ENCODE results near the gene ALDH6A1. TPM values are rescaled to one million over a fixed set of nuclear protein-coding genes. Genes with fewer than 3 reads are reported as not detected.

Gene ALDH6A1
- total RNA-seq, 4 donors from 2014 or later: 14.7 to 25.7 (median 22.0) TPM

GRCh38 chr14:74109369-74109768 is 25.1 kb upstream of the ALDH6A1 start:
- Histone ChIP-seq H3K9me3 (no peaks in the 10 kb centered on the region), H3K36me3 (peaks cover 4% of the 10 kb centered on the region), H3K4me3 (no peak overlapping the region), H3K27me3 (no peaks in the 10 kb centered on the region), H3K4me1 (no peaks in the 10 kb centered on the region), H3K27ac (no peak overlapping the region)
- 88% methylated on average over 1 of the region's 1 CpG for WGBS
- TF ChIP-seq EP300 (IDR thresholded peaks at IDR 0.05) (no peak), POLR2A (IDR thresholded peaks at IDR 0.05) (no peak), CTCF (IDR thresholded peaks at IDR 0.05) (no peak), POLR2AphosphoS5 (IDR thresholded peaks at IDR 0.05) (no peak)
- DNase-seq (ENCODE audit: low spot score in 2 of 2): no peak

GRCh38 chr14:74105381-74105780 is 21.1 kb upstream of the ALDH6A1 start:
- no peak overlapping the region for H3K27ac ChIP-seq
- WGBS: 93% methylated on average over 2 of the region's 2 CpGs

GRCh38 chr14:74089251-74090020 is 5.2 kb upstream of the ALDH6A1 start:
- WGBS: 86% methylated on average over 8 of the region's 8 CpGs
- no peaks in the 10 kb centered on the region for H3K9me3 ChIP-seq

More at GRCh38 chr14:74105381-74105780, 21.1 kb upstream of the ALDH6A1 start:
- TF ChIP-seq EP300 (IDR thresholded peaks at IDR 0.05): no peak
- TF ChIP-seq POLR2A (IDR thresholded peaks at IDR 0.05): no peak
- no peak for TF ChIP-seq POLR2AphosphoS5 (IDR thresholded peaks at IDR 0.05)
- TF ChIP-seq CTCF (IDR thresholded peaks at IDR 0.05): no peak
- no peaks in the 10 kb centered on the region for H3K27me3 ChIP-seq
- H3K9me3 ChIP-seq: no peaks in the 10 kb centered on the region
- H3K4me1 ChIP-seq: no peaks in the 10 kb centered on the region
- no peak for DNase-seq (ENCODE audit: low spot score in 2 of 2)
- H3K36me3 ChIP-seq: peaks cover 24% of the 10 kb centered on the region
- no peak overlapping the region for H3K4me3 ChIP-seq

GRCh38 chr14:74085828-74086227 is 1.6 kb upstream of the ALDH6A1 start:
- no peaks in the 10 kb centered on the region for H3K27me3 ChIP-seq
- WGBS: 87% methylated on average over 1 of the region's 1 CpG
- H3K9me3 ChIP-seq: no peaks in the 10 kb centered on the region
- no peaks in the 10 kb centered on the region for H3K36me3 ChIP-seq
- peaks cover 27% of the 10 kb centered on the region for H3K4me1 ChIP-seq
- TF ChIP-seq POLR2A (IDR thresholded peaks at IDR 0.05): no peak
- TF ChIP-seq EP300 (IDR thresholded peaks at IDR 0.05): no peak
- TF ChIP-seq POLR2AphosphoS5 (IDR thresholded peaks at IDR 0.05): no peak
- no peak for TF ChIP-seq CTCF (IDR thresholded peaks at IDR 0.05)
- no peak for DNase-seq (ENCODE audit: low spot score in 2 of 2)
- H3K27ac ChIP-seq: no peak overlapping the region
- H3K4me3 ChIP-seq: peak overlapping the region; percentile 87

More at GRCh38 chr14:74089251-74090020, 5.2 kb upstream of the ALDH6A1 start:
- Histone ChIP-seq H3K4me1 (peaks cover 10% of the 10 kb centered on the region), H3K36me3 (peaks cover 16% of the 10 kb centered on the region), H3K4me3 (no peak overlapping the region), H3K27ac (no peak overlapping the region), H3K27me3 (no peaks in the 10 kb centered on the region)
- no peak for TF ChIP-seq POLR2AphosphoS5 (IDR thresholded peaks at IDR 0.05)
- TF ChIP-seq EP300 (IDR thresholded peaks at IDR 0.05): no peak
- no peak for TF ChIP-seq POLR2A (IDR thresholded peaks at IDR 0.05)
- no peak for TF ChIP-seq CTCF (IDR thresholded peaks at IDR 0.05)
- no peak for DNase-seq (ENCODE audit: low spot score in 2 of 2)

GRCh38 chr14:74085047-74085637 is 889 bp upstream of the ALDH6A1 start:
- whole genome bisulfite sequencing: 2% methylated on average over 26 of the region's 26 CpGs
- no peaks in the 10 kb centered on the region for H3K36me3 ChIP-seq
- DNase-seq (ENCODE audit: low spot score in 2 of 2): no peak
- peak overlapping the region; percentile 79 for H3K27ac ChIP-seq
- no peaks in the 10 kb centered on the region for H3K27me3 ChIP-seq
- peak overlapping the region; percentile 87 for H3K4me3 ChIP-seq
- H3K9me3 ChIP-seq: no peaks in the 10 kb centered on the region
- H3K4me1 ChIP-seq: peaks cover 27% of the 10 kb centered on the region
- TF ChIP-seq POLR2AphosphoS5 (IDR thresholded peaks at IDR 0.05): no peak
- TF ChIP-seq POLR2A (IDR thresholded peaks at IDR 0.05): no peak
- no peak for TF ChIP-seq CTCF (IDR thresholded peaks at IDR 0.05)
- TF ChIP-seq EP300 (IDR thresholded peaks at IDR 0.05): no peak

All from suprapubic skin (tissue), 4 donors.